Caki2 (cell line): Measurements from ENCODE around the gene RTRAF. TPM values are rescaled to one million over a fixed set of nuclear protein-coding genes. Genes with fewer than 3 reads are reported as not detected.

Experiments
- DNase-seq: peaks from one replicate; pipeline ENCODE4 v3.0.0-alpha.2; 2015; ENCODE audit warnings: low read depth
- in situ Hi-C: cut with HindIII; loops from 2 replicates; pipeline ENCODE4 v1.10.0; 2016; ENCODE audit warnings: low sequenced_read_pairs, low pct_unique_long_range_greater_than_20kb, mixed read lengths
- total RNA-seq: library from RNA; depleted of rRNA; stranded (reverse); fragments of >200 nt; shearing (Covaris generic); gene quantifications from 2 replicates; pipeline ENCODE4 v1.2.3, GENCODE V29; 2014; ENCODE audit warnings: low replicate concordance

The RTRAF gene
- total RNA-seq, 1 experiment from 2014 or later, result 82.2 TPM

- DNase-seq, result no peak
- in situ Hi-C loops, result no loop called here
These were observed 24.7 kb downstream of the RTRAF start for GRCh38 chr14:52013984-52014600.

DNA sequence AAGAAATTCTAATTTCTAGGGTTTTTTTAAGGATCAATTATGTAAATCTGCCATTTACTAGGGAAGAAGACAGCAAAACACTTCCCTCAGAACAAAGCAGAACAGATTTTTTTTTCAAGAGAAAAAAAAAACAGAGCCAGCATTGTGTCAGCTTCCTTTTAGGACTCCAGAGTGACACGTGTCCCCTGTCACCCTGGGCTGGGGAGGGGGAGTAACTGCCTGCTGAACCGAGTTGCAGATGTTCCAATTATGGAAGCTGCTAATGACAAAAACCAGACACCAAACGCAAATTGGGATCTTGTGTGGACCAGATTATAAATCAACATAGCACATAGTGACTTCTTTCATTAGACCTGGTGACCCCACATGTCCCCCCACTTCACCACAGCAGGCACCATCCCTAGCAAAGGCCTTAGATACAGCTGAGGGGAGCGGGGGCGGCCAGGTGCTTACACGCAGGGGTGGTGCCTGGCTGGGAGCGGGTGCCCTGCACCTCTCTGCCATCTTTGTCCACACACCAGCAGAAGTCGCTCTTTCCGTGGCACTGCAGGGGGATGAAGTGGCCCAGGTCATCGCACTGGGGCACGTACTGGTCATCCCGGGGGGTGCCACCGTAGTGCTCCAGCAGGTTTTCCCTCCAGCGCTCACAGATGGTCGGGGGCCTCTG, 25.4 kb downstream of the RTRAF start:
- in situ Hi-C loops, result no loop called here
- no peak for DNase-seq

GRCh38 chr14:52015411-52016030, 26.2 kb downstream of the RTRAF start:
- in situ Hi-C loops, result no loop called here
- DNase-seq, result no peak

DNA sequence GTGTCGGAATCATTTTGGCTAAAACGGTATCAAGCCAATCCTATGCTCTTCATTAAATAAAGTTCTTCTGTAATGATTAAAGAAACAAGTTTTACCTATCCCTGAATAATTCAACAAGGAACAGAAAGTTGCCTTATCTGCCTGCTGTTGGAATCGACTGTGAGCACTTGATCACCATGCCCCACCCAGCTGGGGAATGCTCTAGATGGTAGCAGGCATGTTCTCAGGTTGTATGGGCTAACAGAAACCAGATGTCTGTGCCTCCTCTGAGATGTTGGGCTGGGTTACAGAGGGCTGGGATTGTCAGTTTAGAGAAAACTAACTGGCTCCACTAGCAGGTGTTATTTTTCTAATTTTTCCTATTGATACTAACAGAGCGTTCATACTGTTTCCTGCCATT, 28.9 kb downstream of the RTRAF start:
- in situ Hi-C loops, result no loop called here
- DNase-seq, result no peak

GRCh38 chr14:52018970-52019369, 29.6 kb downstream of the RTRAF start:
- no peak for DNase-seq
- in situ Hi-C loops, result no loop called here

DNA sequence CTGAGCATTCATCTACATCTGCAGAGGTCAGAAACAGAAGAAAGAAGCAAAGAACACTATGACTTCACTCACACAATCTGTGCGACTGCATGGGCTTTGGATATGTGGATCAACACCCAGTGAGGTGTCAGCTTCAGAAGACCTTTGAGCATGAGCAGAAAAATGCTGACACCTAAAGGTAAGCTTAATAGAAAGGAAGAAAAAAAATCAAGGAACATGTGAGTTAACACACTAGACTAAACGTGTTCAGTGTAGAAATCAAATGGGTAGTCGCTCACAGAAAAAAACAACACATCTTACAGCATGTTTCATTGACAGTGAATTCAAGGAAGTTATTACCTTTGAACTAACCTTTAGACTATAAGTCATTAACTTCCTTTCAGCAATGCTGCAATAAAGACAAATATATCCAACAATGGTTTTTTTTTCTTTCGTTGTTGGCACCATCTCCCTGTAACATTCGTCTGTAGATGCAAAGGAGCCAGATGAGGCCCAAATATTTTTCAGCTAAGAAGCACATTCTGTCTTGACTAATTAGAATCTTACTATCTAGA, 30.9 kb downstream of the RTRAF start:
- no peak for DNase-seq
- in situ Hi-C loops, result no loop called here

GRCh38 chr14:52020866-52021717, 31.7 kb downstream of the RTRAF start:
- in situ Hi-C loops, result no loop called here
- DNase-seq, result no peak

GRCh38 chr14:52021957-52022600, 32.7 kb downstream of the RTRAF start:
- in situ Hi-C loops, result no loop called here
- no peak for DNase-seq

GRCh38 chr14:52023518-52023917, 34.2 kb downstream of the RTRAF start:
- no peak for DNase-seq
- in situ Hi-C loops, result no loop called here

- DNase-seq, result no peak
- in situ Hi-C loops, result no loop called here
These were observed 36.0 kb downstream of the RTRAF start for GRCh38 chr14:52025310-52025709.

DNA sequence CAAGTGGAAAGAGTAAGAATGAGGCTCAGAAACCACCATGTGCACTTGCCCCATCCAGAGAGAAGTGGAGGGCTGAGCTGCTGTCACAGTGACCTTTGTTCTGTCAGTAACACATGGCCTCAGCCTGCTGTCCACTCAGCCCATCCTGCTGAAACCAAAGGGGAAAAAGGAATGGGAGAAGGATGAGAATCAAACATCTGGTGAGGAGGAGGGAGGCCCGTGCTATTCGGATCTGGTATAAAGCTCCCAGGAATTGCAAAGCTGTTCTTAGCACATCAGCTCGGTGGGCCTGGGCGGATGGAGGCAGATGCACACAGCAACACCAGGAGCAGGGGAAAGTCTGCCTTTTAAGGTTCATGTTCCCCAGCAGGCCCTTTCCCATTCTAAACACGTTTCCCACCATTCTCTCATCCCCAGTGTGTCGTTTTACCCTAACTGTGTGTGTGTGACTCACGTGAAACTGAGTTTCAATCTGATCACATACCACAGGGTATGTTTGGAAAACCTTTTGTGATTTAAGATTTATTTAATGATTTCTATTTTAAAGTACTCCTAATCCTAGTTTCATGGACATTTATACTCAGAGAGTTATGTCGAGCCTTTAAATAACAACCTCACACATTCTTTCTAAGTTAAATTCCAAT, 36.8 kb downstream of the RTRAF start:
- in situ Hi-C loops, result no loop called here
- no peak for DNase-seq

- in situ Hi-C loops, result no loop called here
- DNase-seq, result no peak
These were observed 37.6 kb downstream of the RTRAF start for GRCh38 chr14:52026901-52027300.

GRCh38 chr14:52029881-52030280, 40.5 kb downstream of the RTRAF start:
- DNase-seq, result no peak
- in situ Hi-C loops, result no loop called here

DNA sequence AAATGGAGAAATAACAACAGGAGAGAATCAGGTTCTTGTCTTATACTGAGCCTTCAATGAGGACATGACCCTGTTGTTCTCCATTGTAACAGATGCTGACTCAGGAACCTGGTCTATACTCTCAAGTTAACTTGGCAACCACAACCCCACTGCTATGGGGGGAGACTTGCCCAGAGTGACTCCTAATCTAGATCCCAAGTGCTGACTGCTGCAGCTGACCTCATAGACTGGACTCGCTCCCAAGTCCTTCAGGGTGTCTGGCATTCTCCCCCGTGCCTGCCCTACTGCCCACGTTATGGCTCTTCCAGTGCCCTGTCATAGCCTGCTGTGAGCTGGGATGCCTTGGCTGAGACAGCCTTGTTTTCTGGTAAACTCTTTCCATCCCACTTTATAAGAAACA, 42.4 kb downstream of the RTRAF start:
- no peak for DNase-seq
- in situ Hi-C loops, result no loop called here

- in situ Hi-C loops, result no loop called here
- DNase-seq, result no peak
These were observed 43.0 kb downstream of the RTRAF start for GRCh38 chr14:52032204-52032801.

GRCh38 chr14:52033101-52033642, 43.8 kb downstream of the RTRAF start:
- DNase-seq, result no peak
- in situ Hi-C loops, result no loop called here

DNA sequence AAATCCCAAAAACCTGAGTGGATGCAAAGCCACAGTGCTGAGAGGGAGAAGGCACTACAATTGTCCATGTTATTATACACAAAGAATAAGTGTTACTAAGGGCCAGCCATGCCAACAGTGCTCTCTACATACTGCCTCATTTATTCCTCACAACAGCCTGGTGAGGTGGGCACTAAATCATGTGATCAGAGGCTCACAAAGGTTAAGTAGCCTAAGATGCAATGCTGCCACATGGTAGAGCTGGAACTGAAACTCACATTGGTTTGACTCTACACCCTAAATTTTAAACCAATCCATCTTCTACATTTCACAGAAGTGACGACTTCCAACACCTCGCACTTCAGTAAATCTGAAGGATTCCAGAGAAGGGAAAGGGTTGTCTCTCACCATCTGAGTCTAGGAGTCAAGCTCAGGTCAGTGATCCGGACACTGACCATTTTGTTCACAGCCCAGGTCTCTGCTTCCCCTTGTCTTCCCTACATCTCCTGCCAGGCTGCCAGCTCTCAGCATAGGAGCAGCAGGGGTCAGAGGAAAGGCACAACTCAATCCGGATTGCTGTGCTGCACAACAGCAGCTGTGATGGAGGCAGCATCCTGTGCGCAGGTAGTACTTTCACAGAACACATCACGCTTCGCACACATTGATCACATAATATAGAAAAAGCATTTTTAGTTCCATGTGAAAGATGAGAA, 49.9 kb downstream of the RTRAF start:
- in situ Hi-C loops, result no loop called here
- DNase-seq, result no peak
